GM19372 (cell line): Measurements from ENCODE around the gene UBE2D1.

ENCODE experiments used
- ATAC-seq: cut with Tn5 transposase; IDR thresholded peaks from one replicate; pipeline ENCODE4 v1.9.1; 2021; ENCODE audit warnings: mild to moderate bottlenecking, low read depth, moderate library complexity; ENCODE audit not compliant: unreplicated experiment

Gene UBE2D1

GRCh38 chr10:58334817-58335305 lies at the start of gene UBE2D1:
TSS of gene UBE2D1 (plus strand) at chr10:58335006. CDS start at chr10:58335202, 196 bp downstream.
- peak; percentile 97 for ATAC-seq

- peak; percentile 89 for ATAC-seq
Measured at GRCh38 chr10:58291538-58292174, 43.1 kb upstream of the UBE2D1 start.

GRCh38 chr10:58293989-58294388 lies 40.8 kb upstream of the UBE2D1 start:
- no peak for ATAC-seq

DNA sequence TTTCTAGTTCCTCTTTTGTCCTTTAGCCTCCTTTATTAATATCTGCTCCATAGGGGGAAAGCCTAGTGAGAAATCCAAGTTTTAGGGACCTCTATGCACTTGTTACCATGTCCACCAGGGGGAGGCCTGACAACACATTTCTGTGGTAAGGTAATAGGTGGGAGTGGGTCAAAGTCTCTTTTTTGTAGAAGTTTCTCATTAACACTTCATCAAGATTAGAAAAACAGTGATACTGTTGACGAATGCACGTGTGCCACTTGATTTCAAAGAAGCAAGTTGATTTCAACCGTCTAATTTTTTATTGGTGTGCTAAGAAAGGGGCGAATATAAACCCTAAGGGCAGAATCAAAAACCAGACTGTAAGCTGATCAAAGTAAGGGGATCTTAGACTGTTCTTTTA lies 35.2 kb upstream of the UBE2D1 start:
- ATAC-seq, result peak; percentile 87

DNA sequence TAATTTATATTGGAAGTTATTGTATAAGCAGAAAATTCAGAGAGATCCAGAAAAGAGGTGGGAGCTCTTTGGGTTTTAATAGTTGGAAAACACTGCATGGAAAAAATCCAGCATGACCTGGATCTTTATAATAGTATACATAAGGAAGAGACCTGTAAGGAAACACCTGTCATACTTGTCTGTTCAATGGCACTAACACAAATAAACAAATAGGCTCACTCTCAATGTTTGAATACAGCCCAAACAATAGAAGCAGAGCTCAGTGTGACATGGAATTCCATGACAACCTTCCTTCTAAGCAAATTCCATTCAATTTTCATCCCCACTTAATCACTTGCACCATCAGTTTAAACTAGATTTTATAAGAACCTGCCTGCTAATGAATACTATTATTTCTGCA lies 34.1 kb upstream of the UBE2D1 start:
- ATAC-seq, result no peak

- no peak for ATAC-seq
Measured at GRCh38 chr10:58302254-58302653, 32.6 kb upstream of the UBE2D1 start.

GRCh38 chr10:58304099-58304633 lies 30.6 kb upstream of the UBE2D1 start:
- ATAC-seq, result no peak

- ATAC-seq, result no peak
Measured at GRCh38 chr10:58305821-58306220, 29.0 kb upstream of the UBE2D1 start.

GRCh38 chr10:58307676-58308075 lies 27.1 kb upstream of the UBE2D1 start:
- ATAC-seq, result no peak

DNA sequence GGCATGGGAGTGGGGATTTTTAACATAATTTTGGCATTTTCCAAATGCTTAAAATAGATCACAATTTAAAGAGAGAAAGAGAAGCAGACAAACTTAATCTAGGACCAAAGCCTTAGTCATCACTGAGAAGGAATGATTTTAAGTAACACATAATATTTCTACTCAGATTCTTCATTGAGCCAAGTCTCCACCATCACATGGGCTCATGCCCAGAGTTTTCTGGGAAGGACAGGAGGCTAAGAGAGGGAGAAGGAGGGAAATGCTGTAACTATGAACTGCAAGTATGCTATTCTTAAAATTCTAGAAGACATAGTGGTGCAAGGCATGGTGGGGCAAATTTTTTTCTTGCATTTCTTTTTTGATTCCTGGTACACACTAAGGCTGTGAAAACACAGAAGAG lies 23.8 kb upstream of the UBE2D1 start:
- ATAC-seq, result no peak

- no peak for ATAC-seq
Measured at GRCh38 chr10:58316874-58317273, 17.9 kb upstream of the UBE2D1 start.

DNA sequence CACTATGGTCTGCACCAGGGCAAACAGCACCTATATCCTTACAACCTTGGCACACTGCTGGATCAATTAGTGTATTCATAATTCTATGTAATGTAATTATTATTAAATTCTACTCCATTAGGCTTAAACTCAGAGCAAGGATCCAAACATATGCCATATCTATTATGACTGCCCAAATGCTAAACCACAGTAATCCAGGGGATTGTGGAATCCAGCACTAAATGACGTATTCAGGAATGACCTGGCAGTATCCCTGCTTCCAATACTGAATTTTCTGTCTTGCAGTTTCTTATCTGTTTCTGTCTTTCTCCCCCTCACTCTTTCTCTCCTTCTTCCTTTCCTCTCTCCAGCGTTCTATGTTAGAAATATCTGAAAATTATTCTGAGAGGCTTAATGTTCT lies 16.5 kb upstream of the UBE2D1 start:
- ATAC-seq, result no peak

DNA sequence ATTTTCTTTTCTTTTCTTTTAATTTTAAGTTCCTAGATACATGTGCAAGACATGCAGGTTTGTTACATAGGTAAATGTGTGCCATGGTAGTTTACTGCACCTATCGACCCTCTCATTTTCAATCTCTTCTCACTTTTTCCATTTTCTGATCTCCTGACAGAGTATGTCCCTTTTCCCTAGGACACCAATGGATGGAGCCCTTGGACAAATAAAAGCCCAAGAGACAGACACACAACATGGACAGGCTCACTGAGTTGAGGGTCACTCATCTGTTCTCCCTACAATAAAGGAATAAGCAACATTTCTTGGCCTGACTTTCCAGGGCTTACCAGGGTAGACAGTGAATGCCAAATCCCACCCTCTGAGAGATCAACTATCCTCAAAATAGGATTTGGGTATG lies 15.2 kb upstream of the UBE2D1 start:
- no peak for ATAC-seq

DNA sequence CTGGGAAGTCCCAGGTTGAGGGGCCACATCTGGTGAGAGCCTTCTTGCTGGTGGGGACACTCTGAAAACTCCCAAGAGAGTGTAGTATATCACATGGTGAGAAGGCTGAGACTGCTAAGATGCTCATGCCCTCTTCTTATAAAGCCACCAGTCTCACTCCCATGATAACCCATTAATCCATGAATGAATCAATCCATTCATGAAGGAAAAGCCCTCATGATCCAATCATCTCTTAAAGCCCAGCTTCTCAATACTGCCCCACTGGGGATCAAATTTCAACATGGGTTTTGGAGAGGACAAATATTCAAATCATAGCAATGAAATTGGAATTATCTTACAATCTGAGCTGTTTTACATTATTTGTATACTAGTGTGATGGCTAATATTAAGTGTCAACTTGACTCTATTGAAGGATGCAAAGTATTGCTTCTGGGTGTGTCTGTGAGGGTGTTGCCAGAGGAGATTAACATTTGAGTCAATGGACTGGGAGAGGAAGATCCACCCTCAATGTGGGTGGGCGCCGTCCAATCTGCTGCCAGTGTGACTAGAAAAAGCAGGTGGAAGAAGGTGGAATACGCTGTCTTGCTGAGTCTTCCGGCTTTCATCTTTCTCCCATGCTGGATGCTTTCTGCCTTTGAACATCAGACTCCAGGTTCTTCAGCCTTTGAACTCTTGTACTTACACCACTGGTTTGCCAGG lies 14.3 kb upstream of the UBE2D1 start:
- no peak for ATAC-seq

DNA sequence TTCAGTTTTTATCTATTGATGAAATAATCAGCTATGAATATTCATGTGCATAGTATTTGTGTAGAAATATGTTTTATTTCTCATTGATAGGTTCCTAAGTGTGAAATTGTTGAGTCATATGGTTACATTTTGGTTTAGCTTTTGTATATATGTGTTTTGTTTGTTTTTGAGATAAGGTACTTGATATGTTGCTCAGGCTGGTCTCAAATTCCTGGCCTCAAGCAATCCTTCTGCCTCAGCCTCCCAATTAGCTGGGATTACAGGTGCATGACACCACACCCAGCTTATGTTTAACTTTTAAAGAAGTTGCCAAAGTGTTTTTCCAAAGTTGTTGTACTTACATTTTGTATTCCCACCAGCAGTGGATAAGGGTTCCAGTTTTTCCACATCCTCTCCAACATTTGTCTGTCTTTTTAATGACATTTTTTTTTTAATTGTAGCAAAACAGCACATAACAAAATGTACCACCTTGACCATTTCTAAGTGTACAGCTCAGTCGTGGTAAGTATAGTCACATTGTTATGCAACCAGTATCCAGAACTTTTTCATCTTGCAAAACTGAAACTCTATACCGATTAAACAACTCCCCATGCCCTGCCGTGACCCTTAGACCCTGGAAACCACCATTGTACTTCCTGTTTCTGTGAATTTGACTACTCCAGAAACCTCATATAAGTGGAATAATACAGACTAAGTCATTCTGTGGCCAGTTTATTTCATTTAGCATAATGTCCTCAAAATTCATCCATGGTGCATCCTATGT lies 12.6 kb upstream of the UBE2D1 start:
- ATAC-seq, result no peak

GRCh38 chr10:58322835-58323209 lies 12.0 kb upstream of the UBE2D1 start:
- ATAC-seq, result no peak

DNA sequence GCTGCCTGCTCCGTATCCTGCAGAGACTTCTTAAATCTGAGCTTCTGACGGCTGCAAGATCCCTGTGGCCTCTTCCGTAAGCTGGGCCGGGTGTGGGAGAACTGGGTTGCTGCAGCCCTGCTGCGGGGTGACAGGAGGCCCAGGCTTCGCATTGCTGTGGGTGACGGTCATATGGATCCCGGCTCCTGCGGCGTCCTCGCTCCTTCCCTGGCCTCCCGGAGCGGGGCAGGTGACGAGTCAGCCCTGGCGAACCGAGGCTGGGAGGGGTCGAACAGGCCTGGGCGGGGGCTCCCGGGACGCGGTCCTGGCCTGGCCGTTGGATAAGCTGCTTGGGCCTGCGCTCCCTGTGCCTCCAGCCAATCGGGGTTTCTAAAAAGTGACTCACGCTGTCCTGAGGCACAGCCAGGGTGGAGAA lies 7.8 kb upstream of the UBE2D1 start:
- ATAC-seq, result no peak

DNA sequence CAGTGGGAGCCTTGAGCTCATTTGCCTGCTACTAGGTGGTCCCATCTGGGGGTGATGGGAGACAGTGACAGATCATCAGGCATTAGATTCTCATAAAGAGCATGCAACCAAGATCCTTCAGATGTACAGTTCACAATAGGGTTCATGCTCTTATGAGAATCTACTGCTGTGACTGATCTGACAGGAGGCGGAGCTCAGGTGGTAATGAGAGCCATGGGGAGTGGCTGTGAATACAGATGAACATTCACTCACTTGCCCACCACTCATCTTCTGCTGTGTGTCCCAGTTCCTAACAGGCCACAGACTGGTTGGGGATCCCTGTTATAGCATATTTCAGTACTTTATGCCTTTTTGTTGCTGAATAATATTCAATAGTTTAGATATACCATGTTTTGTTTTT lies 6.6 kb upstream of the UBE2D1 start:
- ATAC-seq, result no peak

DNA sequence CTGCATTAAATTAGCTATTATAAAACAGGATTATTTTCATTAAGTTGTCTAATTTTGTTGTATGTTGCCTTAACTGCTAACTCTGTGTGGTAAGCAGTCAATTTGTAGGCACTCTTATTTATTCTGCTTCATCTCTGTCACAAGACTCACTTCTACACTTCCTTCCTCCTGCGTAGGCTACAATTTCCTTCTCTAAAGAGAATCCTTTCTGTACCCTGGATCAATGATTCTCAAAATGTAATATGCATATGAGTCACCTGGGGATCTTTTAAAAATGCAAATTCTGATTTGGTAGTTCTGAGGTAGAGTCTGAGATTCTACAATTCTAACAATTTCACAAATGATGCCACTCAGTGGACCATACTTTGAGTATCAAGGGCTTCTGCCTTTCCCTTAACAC lies 4.4 kb upstream of the UBE2D1 start:
- no peak for ATAC-seq

DNA sequence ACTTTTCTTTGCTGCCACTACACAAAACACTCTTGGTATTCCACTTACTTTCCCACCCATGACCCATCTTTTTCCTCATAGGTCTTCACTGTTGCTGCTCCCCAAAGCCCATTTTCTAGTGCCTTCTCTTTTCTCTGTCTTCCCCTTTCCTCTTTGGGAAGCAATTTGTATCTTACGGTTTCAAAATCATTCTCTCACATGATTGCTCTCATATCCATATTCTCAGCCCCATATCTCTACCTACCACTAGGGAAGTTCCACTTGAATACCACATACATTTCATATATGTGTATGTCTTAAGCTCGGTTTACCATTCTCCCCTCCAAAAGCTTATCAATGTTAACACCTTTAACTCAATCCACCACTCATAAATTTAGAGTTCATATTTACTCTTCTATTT lies 3.2 kb upstream of the UBE2D1 start:
- no peak for ATAC-seq

DNA sequence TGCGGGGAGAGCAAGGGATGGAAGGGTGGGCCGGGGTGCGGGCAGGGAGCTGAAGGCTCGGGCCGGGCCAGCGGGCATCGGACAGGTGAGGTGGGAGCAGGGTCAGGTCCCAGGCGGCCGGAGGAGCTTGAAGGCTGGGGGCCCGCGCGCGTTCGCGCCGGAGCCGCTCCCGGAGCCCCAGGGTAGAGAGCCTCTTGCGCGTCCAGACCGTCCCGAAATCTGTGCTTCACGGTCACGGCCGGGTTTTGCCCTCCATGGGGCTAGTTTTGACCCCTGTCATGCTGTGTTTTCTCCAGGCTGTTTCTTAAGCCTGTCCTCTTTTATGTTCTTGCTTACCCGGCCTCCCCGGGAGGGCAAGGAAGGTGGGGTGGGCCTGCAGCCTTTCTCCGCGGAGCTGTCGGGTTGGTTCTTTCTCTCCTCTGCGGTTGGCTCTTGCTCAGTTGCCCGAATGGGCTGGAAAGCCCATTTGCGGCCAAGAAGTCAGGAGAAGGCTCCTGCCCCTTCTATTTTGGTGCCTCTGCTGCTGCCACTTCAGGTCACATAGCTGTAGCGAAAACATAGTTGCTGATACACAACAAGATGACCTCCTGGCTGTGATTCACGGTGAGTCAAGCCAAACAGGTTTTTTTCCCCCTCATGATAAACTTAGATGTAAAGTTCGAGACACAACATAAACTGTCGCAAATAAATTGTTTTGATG lies 650 bp downstream of the UBE2D1 start:
- ATAC-seq, result peak; percentile 47
